HG03039 (cell line): ENCODE results near the gene MEGF11.

Source experiments
- ATAC-seq: cut with Tn5 transposase; IDR thresholded peaks from one replicate; pipeline ENCODE4 v1.9.1; 2021; ENCODE audit warnings: mild to moderate bottlenecking, moderate library complexity; ENCODE audit not compliant: unreplicated experiment

Gene MEGF11

DNA sequence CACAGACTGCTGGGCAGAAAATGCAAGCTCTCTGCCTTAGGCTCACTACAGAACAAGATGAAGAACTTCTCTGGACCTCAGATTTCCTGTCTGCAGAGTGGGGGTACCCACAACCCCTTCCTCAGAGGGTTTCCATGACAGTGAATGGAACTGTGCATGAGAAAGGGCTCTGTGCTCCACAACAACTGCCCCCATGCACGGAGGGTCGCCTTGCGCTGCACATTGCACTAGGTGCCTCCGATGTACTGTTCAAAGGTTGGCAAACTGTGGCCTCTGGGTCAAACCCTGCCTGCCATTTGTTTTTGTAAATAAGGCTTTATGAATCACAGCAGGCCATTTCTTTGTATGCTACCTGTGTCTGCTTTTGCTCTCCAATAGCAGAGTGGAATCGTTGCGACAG is 212.3 kb downstream of the MEGF11 start:
- no peak for ATAC-seq

DNA sequence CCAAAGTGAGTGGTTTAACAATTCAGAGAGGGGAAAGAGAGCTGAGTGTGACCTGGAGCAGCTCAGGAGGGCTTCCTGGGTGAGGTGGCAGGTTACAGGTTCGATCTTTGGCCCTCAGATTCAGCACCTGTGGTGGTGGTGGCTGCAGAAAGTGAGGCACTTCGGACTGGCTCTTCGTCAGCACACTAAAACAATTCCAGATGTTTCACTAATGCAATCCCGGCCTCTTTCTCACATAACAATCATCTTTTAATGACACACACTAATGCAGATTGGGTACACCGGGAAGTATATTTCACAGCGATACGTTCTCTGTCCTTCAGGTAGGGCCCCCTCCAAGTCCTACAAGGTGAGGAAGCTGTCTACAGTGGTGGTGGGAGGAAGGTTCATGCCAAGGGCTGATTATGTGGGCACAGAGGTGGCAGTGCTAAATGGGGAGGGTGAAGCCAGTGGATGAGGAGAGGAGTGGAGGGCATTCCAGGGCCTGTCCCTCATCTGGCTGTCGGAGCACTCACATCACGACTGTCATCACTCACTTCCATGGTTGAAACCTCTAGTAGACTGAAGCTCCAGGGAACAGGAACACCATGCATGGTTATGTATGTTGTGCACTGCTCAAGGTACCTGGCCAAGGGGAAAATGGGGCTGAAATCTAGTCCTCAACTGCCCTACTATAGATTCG is 213.2 kb downstream of the MEGF11 start:
- ATAC-seq, result no peak

DNA sequence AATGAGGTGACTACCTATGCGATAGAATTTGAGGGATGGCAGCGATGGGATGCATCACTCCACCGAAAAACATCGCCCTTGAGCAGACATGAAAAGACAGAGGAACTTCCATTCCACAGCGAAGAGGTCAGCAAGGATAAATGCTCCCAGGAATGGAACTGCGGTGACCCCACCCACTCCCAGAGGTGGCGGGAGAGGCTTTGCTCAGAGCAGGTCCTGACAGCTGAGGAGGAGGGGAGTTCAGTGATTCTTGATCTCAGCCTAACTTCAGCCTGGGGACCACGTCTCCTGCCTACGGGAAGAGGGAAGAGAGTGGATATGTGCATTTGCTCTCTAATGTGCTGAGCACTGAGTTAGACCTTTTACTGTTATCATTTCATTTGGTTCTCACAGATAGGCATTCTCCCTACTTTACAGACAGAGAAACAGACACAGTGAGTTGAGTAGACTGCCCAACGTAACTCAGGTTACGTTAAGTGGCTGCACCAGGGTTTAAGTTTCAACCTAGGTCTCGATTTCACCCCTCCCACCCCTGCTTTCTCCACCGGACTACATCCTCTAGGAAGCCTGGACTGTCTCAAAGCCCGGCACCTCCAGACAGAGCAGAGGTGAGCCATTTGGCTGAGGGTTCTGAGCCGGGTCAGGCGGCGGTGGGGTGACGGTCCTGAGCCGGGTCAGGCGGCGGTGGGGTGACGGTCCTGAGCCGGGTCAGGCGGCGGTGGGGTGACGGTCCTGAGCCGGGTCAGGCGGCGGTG is 214.3 kb downstream of the MEGF11 start:
- no peak for ATAC-seq

DNA sequence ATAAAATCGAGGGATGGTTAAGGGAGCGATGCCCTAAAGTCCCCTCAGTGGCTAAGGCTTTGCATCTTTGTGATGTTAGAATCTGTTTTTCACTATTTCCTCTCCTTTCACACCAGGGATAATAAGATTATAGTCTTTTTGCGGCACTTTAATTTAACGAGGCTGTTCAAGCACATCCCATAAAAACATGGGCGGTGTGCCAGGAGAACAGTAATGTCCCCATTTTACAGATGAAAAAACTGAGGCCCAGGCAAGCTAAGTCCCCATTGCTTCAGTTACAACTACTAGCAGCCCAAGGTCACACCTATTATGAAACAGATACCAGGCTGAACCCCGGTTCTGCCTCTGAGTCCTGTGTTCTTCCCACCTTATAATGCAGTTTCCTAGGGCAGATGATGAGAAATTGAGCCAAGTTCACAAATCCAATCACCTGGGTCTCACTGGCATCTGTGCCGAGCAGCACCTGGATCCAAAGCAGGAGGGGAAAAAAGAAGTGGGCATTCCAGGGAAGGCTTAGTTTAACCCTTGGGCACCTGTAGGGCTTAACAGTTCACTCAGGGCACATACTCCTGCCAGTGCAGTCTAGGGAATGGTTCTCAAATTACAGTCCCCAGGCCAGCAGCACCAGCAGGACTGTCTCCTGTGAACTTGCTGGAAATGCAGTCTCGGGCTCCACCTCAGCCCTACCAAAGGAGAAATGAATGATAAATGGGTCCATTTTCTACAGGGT is 215.0 kb downstream of the MEGF11 start:
- ATAC-seq, result no peak

DNA sequence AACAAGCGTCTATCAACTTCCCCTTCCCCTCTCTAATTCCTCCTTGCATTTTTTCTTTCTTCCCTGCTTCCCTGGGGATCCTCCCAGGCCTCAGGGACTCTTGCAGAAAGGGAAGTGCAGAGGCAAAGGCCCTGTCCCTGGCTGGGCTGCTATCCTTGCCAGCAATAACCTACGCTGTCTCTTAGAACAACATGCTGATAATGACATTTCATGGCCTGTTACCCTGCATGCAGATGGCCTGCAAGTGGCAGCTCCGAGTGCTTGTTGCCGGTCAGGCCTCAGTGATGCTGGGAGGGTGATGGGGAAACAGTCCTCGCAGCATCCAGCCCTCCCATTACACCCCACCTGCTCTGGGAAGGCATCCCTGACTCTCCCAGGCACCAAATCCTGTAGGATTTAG is 216.7 kb downstream of the MEGF11 start:
- no peak for ATAC-seq

DNA sequence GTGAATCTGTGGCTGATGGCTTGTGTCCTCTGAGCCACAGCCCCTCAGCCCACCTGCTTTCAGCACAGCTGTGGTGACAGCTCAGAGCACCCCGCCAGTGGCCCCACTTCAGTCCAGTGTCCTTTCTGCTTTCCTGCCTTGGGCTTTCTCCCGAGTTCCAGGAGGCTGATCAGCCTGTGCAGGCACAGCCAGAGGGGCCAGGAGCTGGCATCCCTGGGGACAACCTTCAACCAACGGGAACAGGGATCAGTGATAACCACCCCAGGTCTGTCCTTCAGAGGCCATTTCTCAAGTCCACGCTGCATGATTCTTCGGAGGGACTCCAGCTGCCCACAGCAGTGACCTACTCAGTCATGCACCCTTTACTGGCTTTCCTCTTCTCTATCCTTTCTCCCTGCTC is 217.6 kb downstream of the MEGF11 start:
- ATAC-seq, result no peak

DNA sequence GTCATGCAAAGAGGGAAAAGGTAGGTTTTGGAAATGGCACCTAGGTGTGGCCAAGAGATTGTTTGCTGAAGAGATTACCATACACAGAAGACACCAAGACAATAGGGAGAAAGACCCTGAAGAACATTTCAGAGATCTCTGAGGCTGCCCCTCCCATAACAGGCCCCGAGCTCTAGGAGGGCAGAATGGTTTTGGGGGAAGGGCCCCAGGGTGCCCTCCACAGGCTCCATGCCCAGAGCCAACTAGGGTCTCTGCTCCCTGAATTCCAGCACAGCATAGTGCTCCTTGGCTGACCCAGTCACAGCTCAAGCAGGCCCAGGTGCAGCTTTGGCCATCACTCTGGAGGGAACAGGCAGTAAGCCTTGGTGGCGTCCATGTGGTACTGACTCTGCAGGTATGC is 220.4 kb downstream of the MEGF11 start:
- no peak for ATAC-seq

DNA sequence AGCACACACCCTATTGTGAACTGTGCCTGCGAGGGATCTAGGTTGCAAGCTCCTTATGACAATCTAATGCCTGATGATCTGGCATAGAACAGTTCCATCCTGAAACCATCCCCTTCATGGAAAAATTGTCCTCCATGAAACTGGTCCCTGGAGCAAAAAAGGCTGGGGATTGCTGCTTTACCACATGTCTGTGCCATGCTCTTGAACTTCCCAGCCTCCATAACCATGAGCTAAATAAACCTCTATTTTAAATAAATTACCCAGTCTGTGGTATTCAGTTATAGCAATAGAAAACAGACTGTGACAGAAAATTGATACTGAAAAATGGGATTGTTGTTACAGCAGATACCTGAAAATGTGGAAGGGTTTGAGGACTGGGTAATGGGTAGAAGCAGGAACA is 221.5 kb downstream of the MEGF11 start:
- no peak for ATAC-seq

DNA sequence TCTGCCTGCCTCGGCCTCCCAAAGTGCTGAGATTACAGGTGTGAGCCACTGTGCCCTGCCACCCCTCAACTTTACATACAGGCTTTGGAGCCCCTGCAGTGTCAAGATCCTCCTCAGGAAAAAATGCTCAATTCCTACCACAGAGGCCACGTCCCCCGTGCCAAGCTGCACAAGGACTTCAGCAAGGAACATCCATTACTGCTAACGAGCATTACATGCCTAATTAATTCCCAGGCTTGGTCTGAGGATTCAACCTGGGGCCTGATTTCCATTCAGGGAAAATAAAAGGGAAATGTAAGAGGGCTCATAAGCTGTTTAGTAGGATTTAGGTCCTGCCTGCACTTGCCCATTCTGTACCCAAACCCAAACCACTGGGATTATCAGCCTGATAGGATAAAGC is 222.9 kb downstream of the MEGF11 start:
- ATAC-seq, result no peak

DNA sequence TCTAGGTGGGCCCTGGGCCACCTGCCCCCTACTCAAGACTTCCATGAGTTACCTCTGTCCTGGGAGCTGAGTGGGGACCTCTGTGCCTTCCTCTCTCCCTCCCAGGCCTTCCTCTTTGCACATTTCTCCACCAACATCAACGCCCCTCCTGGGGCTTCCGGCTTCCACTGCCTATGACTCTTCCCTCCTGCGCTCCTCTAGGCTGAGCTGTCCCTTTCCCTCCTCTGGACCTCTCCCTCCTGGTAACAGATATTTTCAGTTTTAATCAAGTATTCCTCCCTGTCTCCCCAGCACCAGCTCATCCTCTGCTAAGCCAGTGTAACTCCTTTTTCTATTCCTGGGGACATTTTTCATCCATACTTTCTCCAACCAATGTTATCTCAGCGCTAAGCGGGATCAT is 223.9 kb downstream of the MEGF11 start:
- no peak for ATAC-seq

DNA sequence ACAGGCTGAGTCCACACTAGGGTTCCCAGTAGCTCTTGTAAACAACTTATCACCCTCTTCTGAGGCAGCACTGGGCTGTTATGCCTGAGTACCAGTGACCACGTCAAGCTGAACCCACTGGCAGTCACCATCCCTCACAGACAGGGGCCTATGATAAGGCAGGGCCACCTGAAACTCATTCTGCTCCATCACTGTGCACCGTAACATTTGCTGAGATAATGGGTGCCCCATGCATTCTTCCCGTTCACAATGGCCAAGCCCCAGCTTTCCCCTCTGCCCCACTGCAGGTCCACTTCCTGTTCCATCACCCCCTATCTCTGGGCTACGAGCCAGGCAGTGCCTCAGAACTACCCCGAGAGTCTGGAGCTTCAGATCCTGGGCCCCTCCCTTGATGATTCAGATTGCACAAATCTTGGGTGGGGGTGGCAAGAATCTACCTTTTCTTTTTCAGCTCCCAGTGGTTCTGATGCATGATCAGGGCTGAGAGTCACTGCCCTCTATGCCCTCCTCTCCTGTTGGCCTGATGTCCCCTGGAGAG is 226.2 kb downstream of the MEGF11 start:
- ATAC-seq, result no peak

DNA sequence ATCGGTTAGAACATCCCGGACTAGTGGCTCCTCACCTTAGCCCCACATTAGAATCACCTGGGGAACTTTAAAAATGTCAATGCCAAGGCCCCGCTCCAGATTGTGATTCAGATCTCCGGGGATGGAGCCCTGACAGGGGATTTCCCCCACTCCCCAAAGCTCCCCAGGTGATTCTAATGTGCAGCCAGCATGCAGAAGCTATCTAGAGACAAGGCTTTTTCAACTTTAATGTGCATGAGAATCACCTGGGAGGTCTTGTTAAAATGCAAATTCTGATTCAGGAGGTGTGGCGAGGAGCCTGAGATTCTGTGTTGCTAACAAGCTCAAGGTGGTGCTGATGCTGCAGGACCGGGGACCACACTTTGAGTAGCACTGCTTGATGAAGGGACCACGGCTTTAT is 227.6 kb downstream of the MEGF11 start:
- no peak for ATAC-seq

DNA sequence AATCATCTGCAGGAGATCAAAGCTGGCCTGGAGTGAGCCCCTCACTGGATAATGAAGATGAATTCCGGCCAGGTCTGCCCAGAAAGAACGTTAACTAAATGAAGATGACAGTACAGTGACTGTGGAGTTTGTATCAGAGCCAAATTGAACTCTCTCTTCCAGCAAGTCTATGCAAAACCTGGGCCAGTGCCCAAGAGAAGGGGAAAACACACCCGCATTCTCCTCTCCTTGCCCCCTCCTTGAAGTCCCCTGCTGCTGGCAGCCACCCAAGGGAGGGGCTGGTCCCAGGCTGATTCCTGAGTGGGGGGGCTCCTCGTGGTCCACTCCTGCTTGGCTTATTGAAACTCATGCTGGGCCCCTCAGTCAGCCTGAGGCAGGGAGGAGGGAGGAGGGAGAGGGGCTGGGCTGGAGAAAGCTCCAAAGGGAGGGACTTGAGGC is 228.5 kb downstream of the MEGF11 start:
- ATAC-seq, result no peak

DNA sequence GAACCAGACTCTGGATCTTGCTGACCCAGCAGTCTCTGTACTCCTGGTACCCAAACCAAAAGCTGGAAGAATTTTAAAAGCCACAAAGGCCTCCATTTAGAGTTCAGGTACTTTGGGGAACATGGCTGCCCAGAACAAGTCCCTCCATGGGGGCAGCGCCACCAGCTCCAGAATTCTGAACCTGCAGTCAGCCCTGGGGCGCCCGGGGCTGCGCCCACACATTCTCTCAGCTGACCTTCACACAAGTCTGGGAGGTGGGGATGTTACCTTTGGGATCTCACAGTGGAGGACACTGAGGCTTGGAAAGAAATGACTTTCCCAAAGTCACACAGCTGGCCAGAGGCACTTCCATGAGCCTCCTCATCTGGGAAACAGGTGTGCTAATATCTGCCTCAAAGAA is 229.4 kb downstream of the MEGF11 start:
- ATAC-seq, result no peak

DNA sequence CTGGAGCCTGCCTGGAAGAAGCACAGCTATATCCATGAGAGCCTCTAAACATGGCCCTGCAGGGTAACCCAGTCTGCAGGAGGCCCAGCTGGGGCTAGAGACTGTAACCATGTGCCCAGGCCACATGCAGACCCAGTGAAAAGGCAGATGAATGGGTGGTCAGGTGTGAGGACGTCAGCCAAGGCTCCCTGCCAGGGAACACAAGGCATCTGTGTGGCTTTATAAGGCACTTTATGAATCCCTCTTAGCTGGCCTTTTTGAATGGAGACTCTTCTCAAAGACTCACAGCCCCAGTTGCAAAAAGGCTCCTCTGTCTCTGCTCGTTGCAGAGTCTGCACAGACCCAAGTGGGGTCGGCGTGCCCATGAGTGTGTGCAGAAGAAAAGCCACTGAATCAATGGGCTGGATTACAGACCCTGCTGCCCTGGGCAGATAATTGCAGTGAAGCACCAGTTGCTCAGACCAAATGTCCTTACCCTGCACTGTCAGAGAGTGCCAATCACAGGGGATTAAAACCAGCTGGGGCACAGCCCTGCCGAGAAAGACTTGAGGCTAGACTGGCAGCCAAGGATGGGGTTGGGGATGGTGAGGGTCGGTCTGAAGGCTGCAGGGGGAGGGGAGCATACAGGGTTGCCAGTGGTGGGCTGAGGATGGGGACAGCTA is 230.1 kb downstream of the MEGF11 start:
- no peak for ATAC-seq

DNA sequence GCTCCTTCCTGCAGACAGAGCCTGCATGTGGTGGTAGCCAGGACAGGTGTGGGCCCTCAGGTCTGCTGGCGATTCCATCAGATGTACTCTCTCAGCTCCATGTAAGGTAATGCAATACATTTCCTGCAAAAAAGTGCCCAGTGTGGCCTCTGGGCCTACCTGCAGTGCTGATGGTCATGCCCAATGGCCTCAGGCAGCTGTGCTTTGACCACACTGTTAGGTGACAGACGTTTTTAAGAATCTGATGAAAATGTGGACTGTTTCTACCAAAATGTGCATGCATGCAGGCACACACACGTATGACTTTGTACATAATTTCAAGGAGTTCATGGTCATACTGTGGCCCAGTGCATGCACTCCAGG is 231.4 kb downstream of the MEGF11 start:
- no peak for ATAC-seq

DNA sequence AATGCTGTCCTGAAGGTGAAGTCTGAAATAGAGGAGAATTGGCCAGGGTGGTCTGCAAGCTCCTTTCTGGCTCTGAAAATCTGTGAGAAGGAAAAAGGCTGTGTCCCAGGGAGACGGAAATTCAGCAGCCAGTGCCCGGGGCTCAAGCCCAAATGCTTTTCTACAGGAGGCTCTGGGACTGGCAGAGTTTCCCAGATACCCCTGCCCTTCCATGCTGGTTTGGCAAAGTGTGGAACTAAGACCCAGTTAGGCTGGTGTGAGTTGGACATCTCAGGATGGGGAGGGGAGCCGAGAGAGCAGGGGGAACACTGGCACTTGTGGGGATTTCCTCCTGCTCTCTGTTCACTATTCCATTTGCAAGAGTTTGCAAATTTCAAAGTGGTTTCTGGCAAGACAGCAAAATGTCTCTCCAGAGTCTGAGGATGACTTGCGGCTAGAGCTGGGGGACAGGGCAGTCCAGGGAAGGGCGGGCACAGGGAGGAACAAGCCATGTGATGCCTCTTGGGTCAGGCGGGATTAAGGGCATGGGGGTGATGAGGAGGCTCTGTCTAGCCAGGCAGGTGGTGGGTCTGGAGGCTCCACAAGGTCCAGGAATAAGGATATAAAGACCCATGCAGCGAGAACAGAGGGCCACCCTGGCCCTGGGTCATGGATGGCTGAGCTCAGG is 231.9 kb downstream of the MEGF11 start:
- ATAC-seq, result no peak

DNA sequence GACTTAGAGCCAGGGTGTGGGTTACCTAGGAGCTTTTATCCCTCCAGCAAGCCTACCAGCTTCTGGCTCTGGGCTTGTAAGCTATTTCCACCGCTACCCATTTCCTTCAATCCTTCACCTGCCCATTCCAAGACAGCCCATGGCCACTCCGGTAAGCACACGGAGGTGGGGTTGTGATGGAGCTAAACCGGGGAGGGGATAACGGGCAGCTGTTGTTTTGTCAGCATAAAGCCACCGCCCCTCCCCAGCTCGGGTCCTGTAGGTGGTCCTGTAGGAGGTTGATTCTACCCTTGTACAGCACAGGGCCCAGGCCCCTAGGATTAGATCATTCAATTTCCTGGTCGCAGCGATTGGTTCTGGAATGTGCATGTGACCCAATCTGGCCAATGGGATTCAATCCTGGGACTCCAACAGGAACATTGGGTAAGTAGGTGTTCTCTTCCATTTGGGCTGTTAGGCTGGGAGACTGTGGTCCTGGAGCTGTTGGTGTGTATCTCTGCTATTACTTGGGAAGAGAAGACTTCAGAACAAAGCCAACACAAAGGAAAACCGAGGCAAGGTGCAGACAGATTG is 233.6 kb downstream of the MEGF11 start:
- no peak for ATAC-seq

DNA sequence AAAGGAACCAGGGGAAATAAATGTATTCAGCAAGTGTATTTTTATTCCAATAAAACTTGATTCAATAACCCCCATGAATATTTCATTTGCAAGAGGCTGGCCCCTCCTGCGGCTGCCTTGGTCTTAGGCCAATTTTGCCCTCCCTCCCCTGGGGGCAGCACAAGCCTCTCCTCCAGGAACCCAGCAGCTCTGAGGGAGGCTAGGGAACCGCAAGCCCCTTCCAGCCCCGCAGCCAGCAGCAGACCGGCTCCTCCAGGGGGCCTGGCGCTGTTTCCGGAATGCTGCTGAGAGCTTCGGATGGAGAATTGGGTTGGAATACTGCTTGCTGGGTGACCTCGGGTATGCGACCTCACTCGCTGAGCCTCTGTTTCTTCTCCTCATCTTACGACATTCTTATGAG is 234.2 kb downstream of the MEGF11 start:
- no peak for ATAC-seq

DNA sequence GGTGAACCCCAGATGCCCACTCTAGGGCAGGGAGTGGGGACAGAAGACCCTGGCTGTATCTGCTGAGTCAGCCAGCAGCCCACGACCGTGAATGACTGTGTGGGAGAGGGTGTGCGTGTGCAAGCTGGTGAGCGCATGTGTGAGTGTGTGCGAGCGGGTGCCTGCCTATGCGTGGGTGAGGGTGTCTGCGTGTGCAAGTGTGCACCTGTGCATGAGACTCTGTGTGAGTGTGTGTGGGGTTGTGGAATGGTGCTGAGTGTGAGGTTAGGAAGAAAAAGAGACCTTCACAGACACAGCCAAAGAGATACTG is 235.1 kb downstream of the MEGF11 start:
- ATAC-seq, result no peak
